Measurements from ENCODE around the gene STK40.
A peak's percentile ranks its signal among the peaks of the same experiment; 100 is the strongest.

The STK40 gene

GRCh38 chr1:36306902-36307456 lies 78.7 kb downstream of the STK40 start:
- DNase-seq, result peak; percentile 70 to 91 (median 76)

DNA sequence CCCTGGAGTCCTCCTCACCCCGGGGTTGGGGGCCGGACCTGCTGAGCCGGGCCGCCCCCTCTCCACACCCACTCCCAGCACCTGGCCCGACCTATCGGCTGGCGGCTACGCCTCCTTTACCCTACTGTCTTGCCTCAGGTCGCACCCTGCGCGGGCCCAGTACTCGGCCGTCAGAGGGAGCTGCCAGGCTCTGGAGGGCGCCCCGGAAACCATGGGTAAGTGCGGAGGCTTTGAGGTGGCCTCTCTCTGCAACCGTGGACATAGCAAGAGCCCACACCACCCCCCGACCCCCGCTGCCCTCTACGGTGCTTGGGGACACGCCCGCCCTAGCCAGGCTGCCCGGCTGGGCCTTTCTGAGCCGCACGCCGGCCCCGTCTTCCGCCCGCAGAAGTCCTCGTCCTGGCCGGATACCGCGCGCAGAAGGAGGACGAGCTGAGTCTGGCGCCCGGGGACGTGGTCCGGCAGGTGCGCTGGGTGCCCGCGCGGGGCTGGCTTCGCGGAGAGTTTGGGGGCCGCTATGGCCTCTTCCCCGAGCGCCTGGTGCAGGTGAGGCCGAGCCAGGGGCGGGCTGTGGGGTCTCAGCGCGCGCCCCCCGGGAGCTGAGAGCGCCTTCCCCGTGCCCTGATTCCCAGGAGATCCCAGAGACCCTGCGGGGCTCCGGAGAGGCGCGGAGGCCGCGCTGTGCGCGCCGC lies 79.4 kb downstream of the STK40 start, which contains the start of gene SH3D21:
Gene SH3D21 (plus strand): TSS at position 159 of the 692 bp plus-strand sequence. CDS start 53 bp downstream, at position 212.
- DNase-seq, result peak in 1 of 4 experiments; percentile 46

- no peak for DNase-seq
Measured at GRCh38 chr1:36305915-36306209, 79.9 kb downstream of the STK40 start.

GRCh38 chr1:36304970-36305914 lies 80.5 kb downstream of the STK40 start:
- DNase-seq, result no peak

GRCh38 chr1:36304521-36304920 lies 81.2 kb downstream of the STK40 start:
- no peak for DNase-seq

DNA sequence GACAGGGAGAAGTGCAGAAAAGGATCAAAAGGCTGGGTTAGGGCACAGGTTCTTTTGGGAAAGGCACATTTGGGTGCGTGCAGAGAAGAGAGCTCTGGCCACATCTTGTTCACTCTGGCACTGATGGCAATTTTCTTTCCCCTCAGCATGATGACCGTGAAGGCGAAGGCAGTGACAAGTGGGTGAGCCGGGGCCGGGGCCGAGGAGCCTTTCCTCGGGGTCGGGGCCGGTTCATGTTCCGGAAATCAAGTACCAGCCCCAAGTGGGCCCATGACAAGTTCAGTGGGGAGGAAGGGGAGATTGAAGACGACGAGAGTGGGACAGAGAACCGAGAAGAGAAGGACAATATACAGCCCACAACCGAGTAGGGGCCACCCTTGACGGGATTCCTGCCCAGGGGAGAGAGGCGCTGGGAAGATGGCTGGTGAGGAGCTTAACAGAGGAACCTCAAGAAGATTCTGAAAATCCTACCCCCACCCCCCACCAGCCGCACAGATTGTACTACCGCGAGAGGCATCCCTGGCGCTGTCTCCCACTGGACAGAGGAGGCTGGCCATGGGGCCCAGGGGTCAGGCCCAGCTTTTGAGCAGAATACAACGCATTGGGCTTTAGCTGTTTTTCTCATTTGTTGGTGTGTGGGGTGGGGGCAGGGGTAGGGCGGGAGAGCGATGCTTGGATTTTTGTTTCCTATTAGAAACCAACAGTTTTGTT lies 81.9 kb downstream of the STK40 start:
- no peak for DNase-seq

DNA sequence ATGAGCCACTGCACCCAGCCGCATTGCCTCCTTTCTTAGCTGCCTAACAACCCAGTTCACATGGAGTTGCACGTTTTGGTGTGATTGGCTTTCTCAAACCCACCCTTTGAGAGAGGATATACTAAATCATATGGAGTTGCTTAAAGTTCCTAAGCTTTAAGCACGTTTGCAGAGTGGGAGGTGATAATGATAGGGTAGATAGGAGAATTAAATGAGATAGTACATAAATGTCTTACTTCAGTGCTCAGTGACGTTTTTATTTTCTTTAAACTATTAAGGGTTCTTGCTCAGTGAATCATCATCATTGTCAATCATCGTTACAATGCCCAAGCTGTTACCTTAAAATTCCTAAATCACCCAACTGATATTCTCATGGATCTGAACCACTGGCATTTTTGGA lies 82.5 kb downstream of the STK40 start:
- DNase-seq, result no peak

- DNase-seq, result no peak
Measured at GRCh38 chr1:36301220-36301619, 84.5 kb downstream of the STK40 start.

GRCh38 chr1:36300526-36300925 lies 85.2 kb downstream of the STK40 start:
- no peak for DNase-seq

- DNase-seq, result no peak
Measured at GRCh38 chr1:36298640-36299039, 87.1 kb downstream of the STK40 start.

DNA sequence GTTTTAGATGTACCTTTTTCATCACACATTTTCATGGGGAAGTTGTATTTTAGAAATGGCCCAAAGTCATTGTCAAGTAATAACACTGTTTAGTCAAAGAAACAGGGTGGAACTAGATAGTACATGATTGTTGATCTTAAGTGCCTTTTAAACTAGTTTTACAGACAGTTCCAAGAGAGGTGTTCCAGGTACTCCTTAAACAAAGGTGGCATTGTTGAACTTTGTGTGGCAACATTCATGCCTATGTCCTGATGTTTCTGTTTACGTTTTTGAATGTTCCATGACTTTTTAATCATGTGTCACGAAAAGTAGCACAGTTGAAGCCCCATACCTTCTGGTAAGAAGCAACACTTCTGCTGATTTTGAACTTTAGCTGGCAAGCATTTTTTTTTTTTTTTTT lies 88.7 kb downstream of the STK40 start:
- DNase-seq, result no peak

DNA sequence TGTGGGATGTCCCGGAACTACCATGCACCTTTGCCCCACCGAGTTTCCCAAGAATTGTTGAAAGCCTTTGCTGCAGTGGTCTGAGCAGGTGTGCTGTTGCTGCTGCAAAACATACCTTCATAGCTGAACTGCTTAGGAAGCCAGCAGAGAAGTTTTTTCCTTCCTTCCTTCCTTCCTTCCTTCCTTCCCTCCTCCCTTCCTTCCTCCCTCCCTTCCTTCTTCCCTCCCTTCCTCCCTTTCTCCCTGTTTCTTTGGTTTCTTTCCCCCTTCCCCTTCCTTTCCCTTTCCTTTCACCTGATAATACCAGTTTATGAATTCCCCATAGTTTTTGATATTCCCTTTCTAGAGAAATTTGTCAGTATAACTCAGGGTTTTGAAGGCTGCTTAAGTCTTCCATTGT lies 90.3 kb downstream of the STK40 start:
- DNase-seq, result no peak
